ENCODE results near the gene USP46.

Gene USP46

GRCh38 chr4:52659001-52659721 is at the start of gene USP46:
USP46 (minus strand) TSS chr4:52659301; CDS start chr4:52659150, 151 bp downstream.
- DNase-seq, result peak in 1 of 2 experiments; percentile 36

- DNase-seq, result no peak
These were observed 45.6 kb upstream of the USP46 start for GRCh38 chr4:52704661-52705060.

GRCh38 chr4:52704133-52704532 is 45.0 kb upstream of the USP46 start:
- no peak for DNase-seq

GRCh38 chr4:52701207-52701606 is 42.1 kb upstream of the USP46 start:
- no peak for DNase-seq

GRCh38 chr4:52694936-52695335 is 35.8 kb upstream of the USP46 start:
- DNase-seq, result no peak

GRCh38 chr4:52693492-52693891 is 34.4 kb upstream of the USP46 start:
- no peak for DNase-seq

- DNase-seq, result no peak
These were observed 30.0 kb upstream of the USP46 start for GRCh38 chr4:52689096-52689495.

GRCh38 chr4:52687696-52688095 is 28.6 kb upstream of the USP46 start:
- DNase-seq, result no peak

GRCh38 chr4:52685316-52685715 is 26.2 kb upstream of the USP46 start:
- DNase-seq, result no peak

- no peak for DNase-seq
These were observed 25.8 kb upstream of the USP46 start for GRCh38 chr4:52684896-52685295.

- no peak for DNase-seq
These were observed 21.3 kb upstream of the USP46 start for GRCh38 chr4:52680381-52680780.

- no peak for DNase-seq
These were observed 17.4 kb upstream of the USP46 start for GRCh38 chr4:52676536-52676935.

- DNase-seq, result no peak
These were observed 16.0 kb upstream of the USP46 start for GRCh38 chr4:52675111-52675510.

- no peak for DNase-seq
These were observed 11.6 kb upstream of the USP46 start for GRCh38 chr4:52670739-52671138.

- DNase-seq, result no peak
These were observed 11.0 kb upstream of the USP46 start for GRCh38 chr4:52670121-52670520.

GRCh38 chr4:52665592-52665991 is 6.5 kb upstream of the USP46 start:
- no peak for DNase-seq

- DNase-seq, result no peak
These were observed 5.4 kb upstream of the USP46 start for GRCh38 chr4:52664479-52664878.

- no peak for DNase-seq
These were observed 3.0 kb upstream of the USP46 start for GRCh38 chr4:52661966-52662690.

- no peak for DNase-seq
These were observed 1.5 kb upstream of the USP46 start for GRCh38 chr4:52660643-52661042.

- no peak for DNase-seq
These were observed 691 bp upstream of the USP46 start for GRCh38 chr4:52659722-52660261.

GRCh38 chr4:52658641-52659000 is 480 bp downstream of the USP46 start:
- no peak for DNase-seq

GRCh38 chr4:52657618-52658501 is 1.2 kb downstream of the USP46 start:
- DNase-seq, result no peak

GRCh38 chr4:52657292-52657617 is 1.8 kb downstream of the USP46 start:
- no peak for DNase-seq
